Glutamatergic neuron (in vitro differentiated cells): ENCODE results near the gene PAK1. TPM values are rescaled to one million over a fixed set of nuclear protein-coding genes. Genes with fewer than 3 reads are reported as not detected.

Source experiments
- DNase-seq: peaks from one replicate; pipeline ENCODE4 v3.0.0; 2022
- H3K27ac Mint-ChIP-seq: one replicate; pipeline ENCODE4 v1.8.0; 2020; ENCODE audit warnings: mild to moderate bottlenecking, mixed read lengths, inconsistent platforms; ENCODE audit not compliant: unreplicated experiment
- H3K27me3 Mint-ChIP-seq: one replicate; pipeline ENCODE4 v1.8.0; 2020; ENCODE audit warnings: mild to moderate bottlenecking, moderate library complexity, mixed read lengths, inconsistent platforms; ENCODE audit not compliant: unreplicated experiment
- H3K36me3 Mint-ChIP-seq: one replicate; pipeline ENCODE4 v1.8.0; 2020; ENCODE audit warnings: mild to moderate bottlenecking, mixed read lengths, inconsistent platforms; ENCODE audit not compliant: unreplicated experiment
- H3K4me1 Mint-ChIP-seq: one replicate; pipeline ENCODE4 v1.8.0; 2020; ENCODE audit warnings: mild to moderate bottlenecking, low read depth, mixed read lengths, inconsistent platforms; ENCODE audit not compliant: unreplicated experiment
- H3K4me3 Mint-ChIP-seq: one replicate; pipeline ENCODE4 v1.8.0; 2020; ENCODE audit warnings: mild to moderate bottlenecking, mixed read lengths, inconsistent platforms; ENCODE audit not compliant: unreplicated experiment
- H3K9me3 Mint-ChIP-seq: one replicate; pipeline ENCODE4 v1.8.0; 2020; ENCODE audit warnings: mild to moderate bottlenecking, moderate library complexity, mixed read lengths, inconsistent platforms; ENCODE audit not compliant: unreplicated experiment
- total RNA-seq: library from RNA; stranded (reverse); fragmentation: NEBNext Ultra II Directional; extraction: Animal tissue kit (Norgen Biotek cat#: 25700); gene quantifications from one replicate; pipeline ENCODE4 v1.2.1, GENCODE V29; 2021; ENCODE audit not compliant: unreplicated experiment
- TF ChIP-seq, protein P1 (sequence below): fragments of 200-600 bp; sonication (generic); IDR thresholded peaks from one replicate; pipeline ENCODE4 v1.5.0; 2021; ENCODE audit not compliant: partially characterized antibody, unreplicated experiment

The PAK1 gene
- total RNA-seq, 1 donor from 2014 or later: 126 TPM

DNA sequence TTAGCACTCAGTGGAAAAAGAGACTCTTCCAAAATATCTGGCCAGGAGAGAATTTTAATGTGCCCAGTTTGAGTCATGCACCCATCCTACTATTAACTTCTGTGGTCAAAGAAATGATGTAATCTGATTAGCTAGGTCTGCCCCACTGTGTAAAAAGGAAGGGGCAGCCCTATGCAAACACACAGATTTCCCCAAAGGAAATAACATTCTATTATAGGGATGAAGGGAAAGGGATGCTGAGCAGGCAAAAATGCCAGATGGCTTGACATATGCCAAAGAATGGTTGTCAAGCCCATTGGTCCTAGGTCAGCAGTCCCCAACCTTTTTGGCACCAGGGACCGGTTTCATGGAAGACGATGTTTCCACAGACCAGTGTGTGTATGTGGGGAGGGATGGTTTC, 43.3 kb upstream of the PAK1 start:
- TF ChIP-seq, protein P1, sequence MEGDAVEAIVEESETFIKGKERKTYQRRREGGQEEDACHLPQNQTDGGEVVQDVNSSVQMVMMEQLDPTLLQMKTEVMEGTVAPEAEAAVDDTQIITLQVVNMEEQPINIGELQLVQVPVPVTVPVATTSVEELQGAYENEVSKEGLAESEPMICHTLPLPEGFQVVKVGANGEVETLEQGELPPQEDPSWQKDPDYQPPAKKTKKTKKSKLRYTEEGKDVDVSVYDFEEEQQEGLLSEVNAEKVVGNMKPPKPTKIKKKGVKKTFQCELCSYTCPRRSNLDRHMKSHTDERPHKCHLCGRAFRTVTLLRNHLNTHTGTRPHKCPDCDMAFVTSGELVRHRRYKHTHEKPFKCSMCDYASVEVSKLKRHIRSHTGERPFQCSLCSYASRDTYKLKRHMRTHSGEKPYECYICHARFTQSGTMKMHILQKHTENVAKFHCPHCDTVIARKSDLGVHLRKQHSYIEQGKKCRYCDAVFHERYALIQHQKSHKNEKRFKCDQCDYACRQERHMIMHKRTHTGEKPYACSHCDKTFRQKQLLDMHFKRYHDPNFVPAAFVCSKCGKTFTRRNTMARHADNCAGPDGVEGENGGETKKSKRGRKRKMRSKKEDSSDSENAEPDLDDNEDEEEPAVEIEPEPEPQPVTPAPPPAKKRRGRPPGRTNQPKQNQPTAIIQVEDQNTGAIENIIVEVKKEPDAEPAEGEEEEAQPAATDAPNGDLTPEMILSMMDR: no peak
- H3K9me3 Mint-ChIP-seq: peaks cover 8% of the 10 kb centered on the region
- peak; percentile 33 for DNase-seq

GRCh38 chr11:77515483-77515882, 41.6 kb upstream of the PAK1 start:
- Mint-ChIP-seq H3K4me3 (no peak overlapping the region), H3K9me3 (peaks cover 8% of the 10 kb centered on the region), H3K27me3 (peaks cover 11% of the 10 kb centered on the region), H3K27ac (no peak overlapping the region), H3K4me1 (peaks cover 25% of the 10 kb centered on the region), H3K36me3 (no peaks in the 10 kb centered on the region)
- DNase-seq: no peak
- TF ChIP-seq, protein P1: no peak

More for the DNA sequence above, 43.3 kb upstream of the PAK1 start:
- Mint-ChIP-seq H3K4me3 (peak overlapping the region; percentile 59), H3K27ac (peak overlapping the region; percentile 97), H3K27me3 (peaks cover 8% of the 10 kb centered on the region), H3K36me3 (no peaks in the 10 kb centered on the region), H3K4me1 (peaks cover 27% of the 10 kb centered on the region)

GRCh38 chr11:77515063-77515462, 41.2 kb upstream of the PAK1 start:
- Mint-ChIP-seq H3K27ac (no peak overlapping the region), H3K9me3 (peaks cover 8% of the 10 kb centered on the region), H3K27me3 (peaks cover 13% of the 10 kb centered on the region), H3K4me3 (no peak overlapping the region), H3K36me3 (no peaks in the 10 kb centered on the region), H3K4me1 (peaks cover 25% of the 10 kb centered on the region)
- TF ChIP-seq, protein P1: no peak
- DNase-seq: no peak

- Mint-ChIP-seq H3K27ac (no peak overlapping the region), H3K4me1 (peaks cover 3% of the 10 kb centered on the region), H3K27me3 (peaks cover 10% of the 10 kb centered on the region), H3K4me3 (no peak overlapping the region), H3K36me3 (peaks cover 7% of the 10 kb centered on the region), H3K9me3 (peaks cover 1% of the 10 kb centered on the region)
- no peak for DNase-seq
- TF ChIP-seq, protein P1: no peak
Measured at GRCh38 chr11:77512092-77512491, 38.2 kb upstream of the PAK1 start.

DNA sequence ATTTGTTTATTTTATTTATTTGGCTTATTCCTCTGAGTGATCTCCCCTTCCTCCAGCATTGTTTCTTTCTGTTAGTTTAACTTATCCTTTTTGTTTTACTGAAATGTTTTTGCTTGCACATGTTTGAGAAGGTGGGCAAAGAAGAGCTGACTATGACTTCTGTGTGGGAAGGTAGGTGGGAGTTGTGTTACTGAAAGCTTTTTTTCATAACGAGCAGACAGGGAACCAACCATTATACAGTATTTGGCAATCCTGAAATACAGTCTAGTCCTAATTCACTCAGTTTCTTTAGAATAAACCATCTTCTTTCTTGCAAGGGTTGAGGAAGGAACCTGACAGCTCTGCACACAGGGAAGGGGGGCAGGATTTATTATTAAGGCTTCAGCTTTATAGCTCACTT, 37.0 kb upstream of the PAK1 start:
- TF ChIP-seq, protein P1: no peak
- Mint-ChIP-seq H3K4me3 (no peak overlapping the region), H3K36me3 (peaks cover 7% of the 10 kb centered on the region), H3K27ac (no peak overlapping the region), H3K4me1 (peaks cover 10% of the 10 kb centered on the region), H3K27me3 (peaks cover 8% of the 10 kb centered on the region), H3K9me3 (no peaks in the 10 kb centered on the region)
- DNase-seq: no peak
